Measurements from ENCODE around the gene SPRTN.

DNA sequence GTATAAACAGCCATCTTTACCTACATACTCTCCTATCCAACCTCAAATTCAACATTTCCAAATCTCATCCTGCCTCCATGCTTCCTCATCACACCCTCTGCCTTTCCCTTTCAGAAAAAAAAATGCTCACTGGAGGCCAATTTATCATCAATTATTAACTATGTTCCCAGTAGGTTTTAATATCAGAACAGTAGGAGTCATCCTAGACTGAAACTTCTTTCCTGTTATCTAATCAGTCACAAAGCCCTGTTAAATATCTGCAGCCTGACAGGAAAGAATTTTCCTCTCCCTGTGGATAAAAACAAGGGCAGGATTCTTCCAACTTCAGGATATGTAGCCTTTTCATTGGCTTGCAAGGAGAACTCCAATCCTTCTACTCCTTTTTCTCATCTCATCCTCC, 55.6 kb downstream of the SPRTN start:
- TF ChIP-seq, protein P1, sequence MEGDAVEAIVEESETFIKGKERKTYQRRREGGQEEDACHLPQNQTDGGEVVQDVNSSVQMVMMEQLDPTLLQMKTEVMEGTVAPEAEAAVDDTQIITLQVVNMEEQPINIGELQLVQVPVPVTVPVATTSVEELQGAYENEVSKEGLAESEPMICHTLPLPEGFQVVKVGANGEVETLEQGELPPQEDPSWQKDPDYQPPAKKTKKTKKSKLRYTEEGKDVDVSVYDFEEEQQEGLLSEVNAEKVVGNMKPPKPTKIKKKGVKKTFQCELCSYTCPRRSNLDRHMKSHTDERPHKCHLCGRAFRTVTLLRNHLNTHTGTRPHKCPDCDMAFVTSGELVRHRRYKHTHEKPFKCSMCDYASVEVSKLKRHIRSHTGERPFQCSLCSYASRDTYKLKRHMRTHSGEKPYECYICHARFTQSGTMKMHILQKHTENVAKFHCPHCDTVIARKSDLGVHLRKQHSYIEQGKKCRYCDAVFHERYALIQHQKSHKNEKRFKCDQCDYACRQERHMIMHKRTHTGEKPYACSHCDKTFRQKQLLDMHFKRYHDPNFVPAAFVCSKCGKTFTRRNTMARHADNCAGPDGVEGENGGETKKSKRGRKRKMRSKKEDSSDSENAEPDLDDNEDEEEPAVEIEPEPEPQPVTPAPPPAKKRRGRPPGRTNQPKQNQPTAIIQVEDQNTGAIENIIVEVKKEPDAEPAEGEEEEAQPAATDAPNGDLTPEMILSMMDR (IDR thresholded peaks at IDR 0.05): no peak
- TF ChIP-seq EP300 (IDR thresholded peaks at IDR 0.05) (no peak), POLR2AphosphoS5 (IDR thresholded peaks at IDR 0.05) (peak in 1 of 3 donors; percentile 24)

All from stomach (tissue), 4 donors.